Mucosa of stomach (tissue), 1 donor: ENCODE results near the gene SPRTN.

Experiments used
- H3K27me3 ChIP-seq: one replicate; pipeline ENCODE4 v1.7.0; 2013; ENCODE audit warnings: mild to moderate bottlenecking, low read length; ENCODE audit not compliant: control insufficient read depth, insufficient read depth
- H3K36me3 ChIP-seq: one replicate; pipeline ENCODE4 v1.7.0; 2013; ENCODE audit warnings: low read length; ENCODE audit not compliant: control insufficient read depth, insufficient read depth
- H3K4me1 ChIP-seq: one replicate; pipeline ENCODE4 v1.7.0; 2013; ENCODE audit warnings: mild to moderate bottlenecking, low read length; ENCODE audit not compliant: control insufficient read depth, insufficient read depth
- H3K4me3 ChIP-seq: one replicate; pipeline ENCODE4 v1.7.0; 2013; ENCODE audit warnings: low read length
- H3K9ac ChIP-seq: one replicate; pipeline ENCODE4 v1.7.0; 2013; ENCODE audit warnings: mild to moderate bottlenecking, low read length, moderate library complexity
- H3K9me3 ChIP-seq: one replicate; pipeline ENCODE4 v1.7.0; 2013; ENCODE audit warnings: mild to moderate bottlenecking, low read length, moderate library complexity; ENCODE audit not compliant: control insufficient read depth
- donor health status: Pancreatic carcinoma.

The SPRTN gene

DNA sequence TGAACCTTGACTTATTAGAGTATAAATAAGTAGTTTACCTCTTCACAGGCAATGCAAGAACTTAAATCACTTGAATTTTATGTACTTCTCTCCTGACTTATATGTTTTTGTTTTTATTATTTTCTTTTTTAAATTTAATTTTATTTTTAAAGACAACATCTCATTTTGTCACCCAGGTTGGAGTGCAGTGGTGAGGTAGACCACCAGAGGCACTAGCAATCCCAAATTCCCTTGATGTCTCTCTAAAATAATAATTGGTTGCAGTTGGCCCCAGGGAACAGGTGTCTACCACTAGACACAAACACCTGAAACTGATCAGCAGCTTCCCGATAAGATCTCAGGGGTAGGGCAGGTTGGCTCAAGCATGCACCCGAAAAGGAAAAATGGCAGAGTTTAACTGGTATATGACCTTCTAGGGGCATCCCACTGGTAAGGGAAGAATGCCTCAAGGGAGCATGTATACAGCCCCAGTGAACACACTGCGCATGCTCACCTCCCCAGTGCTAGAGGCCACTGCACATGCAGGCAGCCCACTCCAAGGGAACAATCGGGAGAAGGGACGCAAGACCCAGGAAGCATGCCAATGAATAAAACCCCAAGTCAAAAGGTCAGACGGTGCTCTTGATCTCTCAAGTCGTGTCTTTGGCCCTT, 15.1 kb upstream of the SPRTN start:
- no peaks in the 10 kb centered on the region for H3K36me3 ChIP-seq
- H3K4me1 ChIP-seq: no peaks in the 10 kb centered on the region
- no peaks in the 10 kb centered on the region for H3K27me3 ChIP-seq
- no peak overlapping the region for H3K9ac ChIP-seq
- no peak overlapping the region for H3K4me3 ChIP-seq
- H3K9me3 ChIP-seq: no peaks in the 10 kb centered on the region

DNA sequence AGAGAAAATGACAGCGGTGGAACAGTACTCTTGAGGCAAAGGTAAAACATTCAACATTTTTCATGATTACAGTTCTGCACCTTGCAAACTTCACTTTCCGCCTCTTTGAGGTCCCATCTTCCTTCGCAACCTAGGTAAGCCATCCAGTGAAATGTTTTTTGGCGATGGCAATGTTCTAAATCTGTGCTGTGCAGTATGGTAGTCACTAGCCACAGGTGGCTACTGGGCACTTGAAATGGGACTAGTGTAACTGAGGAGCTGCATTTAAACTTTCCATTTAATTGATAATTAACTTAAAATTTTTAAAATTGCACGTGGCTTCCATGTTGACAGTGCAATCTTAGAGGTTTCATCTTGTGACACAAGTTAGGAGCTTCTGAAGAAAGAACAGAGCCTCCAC, 13.4 kb upstream of the SPRTN start:
- no peaks in the 10 kb centered on the region for H3K27me3 ChIP-seq
- no peak overlapping the region for H3K4me3 ChIP-seq
- H3K36me3 ChIP-seq: no peaks in the 10 kb centered on the region
- no peaks in the 10 kb centered on the region for H3K9me3 ChIP-seq
- H3K4me1 ChIP-seq: no peaks in the 10 kb centered on the region
- H3K9ac ChIP-seq: no peak overlapping the region

DNA sequence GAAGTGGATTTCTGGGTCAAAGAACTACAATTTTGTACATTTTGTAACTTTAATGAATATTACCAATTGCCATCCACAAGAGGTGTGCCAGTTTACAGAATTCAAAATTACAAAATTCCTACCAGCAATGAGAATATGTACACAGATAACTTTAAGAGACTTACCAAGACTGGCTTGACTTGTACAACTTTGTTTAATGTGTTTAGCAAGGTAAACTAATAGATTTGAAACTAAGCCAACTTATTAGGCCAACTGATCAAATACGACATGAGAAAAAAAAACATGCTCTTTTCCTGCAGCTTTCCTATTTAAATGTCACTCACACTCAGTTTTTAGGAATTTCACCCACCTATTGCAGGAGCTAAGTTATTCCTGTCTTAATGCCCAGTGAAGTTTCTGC, 11.8 kb upstream of the SPRTN start:
- H3K4me3 ChIP-seq: no peak overlapping the region
- no peaks in the 10 kb centered on the region for H3K36me3 ChIP-seq
- H3K9ac ChIP-seq: no peak overlapping the region
- H3K9me3 ChIP-seq: no peaks in the 10 kb centered on the region
- H3K27me3 ChIP-seq: no peaks in the 10 kb centered on the region
- no peaks in the 10 kb centered on the region for H3K4me1 ChIP-seq

DNA sequence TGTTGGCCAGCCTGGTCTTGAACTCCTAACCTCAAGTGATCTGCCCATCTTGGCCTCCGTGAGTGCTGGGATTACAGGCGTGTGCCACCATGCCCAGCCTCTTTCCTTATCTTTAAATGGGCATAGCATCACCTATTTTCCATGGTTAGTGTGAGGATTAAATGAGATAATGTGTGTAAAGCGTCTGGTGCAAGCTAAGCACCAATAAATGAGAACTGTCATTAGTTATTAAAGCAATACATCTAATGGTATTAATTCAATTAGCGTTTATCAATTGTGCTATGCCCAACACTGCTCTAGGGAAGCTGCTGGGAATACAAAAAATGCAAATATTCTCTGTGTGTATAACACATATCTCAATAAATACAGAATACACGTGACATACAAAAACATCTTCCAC, 10.5 kb upstream of the SPRTN start:
- Histone ChIP-seq H3K36me3 (no peaks in the 10 kb centered on the region), H3K4me1 (no peaks in the 10 kb centered on the region), H3K9me3 (no peaks in the 10 kb centered on the region), H3K27me3 (no peaks in the 10 kb centered on the region), H3K4me3 (no peak overlapping the region), H3K9ac (no peak overlapping the region)

DNA sequence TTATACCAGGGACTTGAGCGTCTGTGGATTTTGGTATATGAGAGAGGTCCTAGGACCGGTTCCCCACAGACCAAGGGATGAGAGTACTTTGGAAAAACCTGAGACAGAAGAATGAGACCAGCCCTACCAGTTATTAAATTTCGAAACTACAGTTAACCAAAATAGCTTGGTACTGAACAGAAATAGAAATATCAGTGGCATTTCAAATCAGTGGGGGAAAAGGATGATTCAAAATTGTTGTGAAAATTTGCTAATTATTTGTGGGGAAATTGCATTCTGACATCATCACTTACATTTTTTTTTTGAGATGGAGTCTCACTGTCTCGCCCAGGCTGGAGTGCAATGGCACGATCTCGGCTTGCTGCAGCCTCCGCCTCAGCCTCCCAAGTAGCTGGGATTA, 8.6 kb upstream of the SPRTN start:
- Histone ChIP-seq H3K27me3 (no peaks in the 10 kb centered on the region), H3K4me3 (no peak overlapping the region), H3K4me1 (peaks cover 2% of the 10 kb centered on the region), H3K36me3 (no peaks in the 10 kb centered on the region), H3K9me3 (no peaks in the 10 kb centered on the region), H3K9ac (no peak overlapping the region)

DNA sequence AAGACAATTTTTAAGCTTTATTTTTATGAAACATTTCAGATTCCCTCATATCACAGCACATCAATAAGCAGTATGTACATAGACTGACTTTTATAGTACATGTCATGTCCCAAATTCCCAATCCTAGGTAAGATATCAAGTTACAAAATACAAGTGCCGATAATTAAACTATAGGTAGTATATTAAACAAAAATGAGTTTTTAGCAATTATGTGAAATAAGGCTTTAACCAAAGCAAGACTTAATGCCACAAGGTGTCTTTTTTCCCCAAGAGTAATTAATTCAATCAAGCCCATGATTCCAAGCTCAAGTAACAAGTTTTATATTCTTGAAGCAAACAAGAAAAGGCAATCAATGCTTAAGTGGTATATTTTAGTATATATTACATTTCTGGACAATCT, 5.3 kb upstream of the SPRTN start:
- Histone ChIP-seq H3K36me3 (no peaks in the 10 kb centered on the region), H3K9me3 (no peaks in the 10 kb centered on the region), H3K27me3 (no peaks in the 10 kb centered on the region), H3K4me1 (peaks cover 16% of the 10 kb centered on the region), H3K4me3 (no peak overlapping the region), H3K9ac (no peak overlapping the region)

DNA sequence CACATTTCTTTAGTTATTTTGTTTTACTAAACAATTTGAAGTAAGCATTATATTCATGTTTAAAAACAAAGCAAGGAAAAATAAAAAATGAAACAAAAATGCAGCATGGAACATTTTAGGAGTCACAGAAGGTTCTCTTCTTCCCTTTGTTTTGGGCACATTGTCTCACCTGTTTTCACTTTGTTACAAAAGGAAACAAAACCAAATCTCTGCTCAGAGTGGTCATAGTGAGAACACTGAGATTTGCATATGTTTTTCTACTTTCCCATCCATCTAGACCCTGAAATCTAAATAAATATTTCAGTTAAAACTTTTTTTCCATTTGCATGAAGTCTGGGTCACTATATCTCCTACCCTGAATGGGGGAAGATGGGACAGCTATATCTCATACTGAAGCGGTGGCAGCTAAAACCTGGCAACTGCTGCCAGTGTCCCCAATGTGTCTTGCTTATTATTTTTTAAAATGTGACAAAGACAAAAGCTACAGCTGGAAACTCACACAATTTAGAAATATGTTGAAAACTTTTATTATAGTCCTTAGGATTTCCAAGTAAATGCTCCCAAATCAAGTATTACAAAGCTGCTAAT, 3.9 kb upstream of the SPRTN start:
- Histone ChIP-seq H3K36me3 (no peaks in the 10 kb centered on the region), H3K4me3 (no peak overlapping the region), H3K9me3 (no peaks in the 10 kb centered on the region), H3K4me1 (peaks cover 18% of the 10 kb centered on the region), H3K27me3 (no peaks in the 10 kb centered on the region), H3K9ac (peak overlapping the region; percentile 1)

DNA sequence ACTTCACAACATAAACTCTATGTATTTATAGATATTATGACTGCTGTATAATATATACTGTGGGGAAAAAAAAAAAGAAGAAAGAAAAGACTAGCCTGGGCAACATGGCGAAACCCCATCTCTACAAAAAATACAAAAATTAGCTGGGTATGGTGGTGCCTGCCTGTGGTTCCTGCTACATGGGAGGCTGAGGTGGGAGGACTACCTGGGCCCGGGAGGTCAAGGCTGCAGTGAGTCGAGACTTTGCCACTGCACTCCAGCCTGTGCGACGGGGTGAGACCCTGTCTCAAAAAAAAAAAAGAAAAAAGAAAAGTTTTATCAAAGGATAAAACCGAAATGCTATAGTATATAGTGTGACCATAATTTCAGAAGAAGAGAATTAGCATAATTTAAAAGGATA, 3.1 kb upstream of the SPRTN start:
- Histone ChIP-seq H3K9me3 (no peaks in the 10 kb centered on the region), H3K9ac (peak overlapping the region; percentile 1), H3K4me3 (no peak overlapping the region), H3K4me1 (peaks cover 22% of the 10 kb centered on the region), H3K36me3 (no peaks in the 10 kb centered on the region), H3K27me3 (no peaks in the 10 kb centered on the region)

DNA sequence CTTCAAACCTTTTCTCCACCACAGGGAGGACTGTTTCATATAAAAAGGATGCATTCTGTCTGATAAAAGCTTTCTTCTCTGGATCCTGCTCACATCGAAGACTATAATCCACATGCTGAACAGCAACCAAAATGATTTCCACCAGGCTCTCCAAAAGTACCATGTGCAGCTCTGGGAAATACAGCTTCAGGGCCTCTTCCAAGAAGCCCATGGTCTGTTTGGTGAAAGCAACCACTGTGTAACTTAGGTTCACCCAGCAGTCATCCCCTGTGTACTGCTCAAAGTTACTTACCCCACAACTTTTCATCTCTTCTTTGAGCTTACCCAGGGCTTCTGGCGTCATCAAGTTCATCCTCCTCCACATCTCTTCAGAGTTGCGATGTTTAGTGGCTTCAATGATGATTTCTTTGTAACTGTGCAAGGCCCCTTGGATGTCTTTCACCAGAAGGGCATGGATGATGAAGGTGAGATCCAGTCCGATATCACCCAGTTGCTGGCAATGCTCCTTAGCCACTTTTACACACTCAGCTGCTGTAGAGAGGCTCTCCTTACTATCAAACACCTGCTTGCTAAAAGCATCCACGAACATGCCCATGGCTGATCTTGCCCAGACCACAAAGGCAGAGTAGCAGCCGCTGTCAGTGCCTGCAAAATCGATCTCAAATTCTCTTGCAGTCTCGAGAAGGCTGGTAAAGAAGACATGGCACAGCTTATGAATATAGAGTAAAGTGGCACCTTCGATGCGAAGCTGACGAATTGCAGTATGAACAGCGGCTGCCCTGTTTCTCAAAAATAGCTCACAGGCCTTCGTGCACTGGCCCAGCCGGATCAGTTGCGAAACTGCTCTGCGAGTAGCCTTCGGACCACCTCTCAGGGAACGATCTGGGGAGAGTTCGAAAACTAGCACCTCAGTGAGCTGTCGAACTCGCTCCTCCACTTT, 2.2 kb upstream of the SPRTN start:
- H3K4me3 ChIP-seq: peak overlapping the region; percentile 97
- no peaks in the 10 kb centered on the region for H3K27me3 ChIP-seq
- peaks cover 22% of the 10 kb centered on the region for H3K4me1 ChIP-seq
- H3K9ac ChIP-seq: peak overlapping the region; percentile 91
- H3K36me3 ChIP-seq: no peaks in the 10 kb centered on the region
- H3K9me3 ChIP-seq: no peaks in the 10 kb centered on the region

DNA sequence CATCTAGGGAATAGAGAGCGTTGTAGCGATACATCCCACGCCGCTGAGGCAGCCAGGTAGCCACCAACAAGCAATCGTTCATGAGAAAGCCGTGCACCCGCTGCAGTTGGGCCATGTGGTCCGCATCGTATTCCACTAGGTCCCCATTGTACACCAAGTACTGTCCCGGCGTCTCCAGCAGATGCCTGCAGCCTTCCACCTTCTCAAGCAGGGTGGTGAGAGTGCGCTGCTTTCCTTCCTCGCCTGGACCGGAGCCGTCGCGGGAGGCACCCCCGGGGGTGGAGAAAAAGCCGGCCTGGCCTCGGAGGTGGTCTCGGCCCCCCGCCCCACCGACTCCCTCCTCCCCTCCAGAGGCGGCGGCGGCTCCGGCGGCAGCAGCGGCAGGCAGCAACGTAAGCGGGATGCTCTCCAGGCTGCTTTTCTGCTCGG, 1.0 kb upstream of the SPRTN start:
- Histone ChIP-seq H3K9ac (peak overlapping the region; percentile 91), H3K4me3 (peak overlapping the region; percentile 97), H3K9me3 (no peaks in the 10 kb centered on the region), H3K4me1 (peaks cover 22% of the 10 kb centered on the region), H3K27me3 (no peaks in the 10 kb centered on the region), H3K36me3 (no peaks in the 10 kb centered on the region)

DNA sequence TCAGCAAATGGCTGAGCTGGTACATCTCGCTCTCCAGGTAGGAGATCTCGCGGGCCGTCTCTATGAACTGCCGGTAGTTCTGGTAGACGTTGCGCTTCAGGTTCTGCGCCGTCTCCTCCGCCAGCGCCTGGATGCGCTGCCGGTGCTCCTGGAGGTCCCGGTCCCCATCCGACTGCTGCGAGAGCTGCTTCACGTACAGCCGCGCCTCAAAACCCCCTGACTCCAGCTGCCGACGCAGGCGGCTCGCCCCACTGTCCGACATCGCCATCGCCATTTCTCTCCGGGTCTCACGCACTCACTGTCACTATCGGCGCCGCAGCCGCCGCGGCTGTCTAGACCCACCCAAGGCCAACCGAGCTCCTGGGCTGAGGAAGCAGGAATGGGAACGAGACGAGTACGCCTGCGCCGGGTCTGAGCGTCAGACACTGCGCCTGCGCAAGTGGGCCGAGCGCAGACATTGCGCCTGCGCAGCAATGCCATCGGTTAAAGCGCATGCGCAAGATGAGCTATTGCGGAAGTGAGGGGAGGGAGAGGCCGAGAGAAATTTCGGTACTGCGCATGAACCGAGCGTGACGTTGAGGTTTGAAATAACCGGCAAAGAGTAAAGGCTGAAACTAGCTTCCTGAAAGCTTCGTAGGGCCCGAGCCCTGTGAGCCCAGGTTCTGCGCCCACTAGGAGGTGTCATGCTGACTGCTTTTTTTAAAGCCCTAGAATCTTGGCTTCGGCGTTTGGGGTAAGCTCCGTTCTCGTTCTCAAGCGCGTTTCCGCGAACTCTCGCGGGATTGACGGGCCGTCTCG, 422 bp upstream of the SPRTN start, which contains the start of gene EXOC8:
Gene EXOC8 (minus strand): TSS at position 381 of the 798 bp plus-strand sequence. CDS start 107 bp downstream, at position 274.
- no peaks in the 10 kb centered on the region for H3K27me3 ChIP-seq
- H3K4me3 ChIP-seq: peak within 1 kb of the TSS; percentile 97
- no peaks in the 10 kb centered on the region for H3K9me3 ChIP-seq
- no peaks in the 10 kb centered on the region for H3K36me3 ChIP-seq
- H3K4me1 ChIP-seq: peaks cover 22% of the 10 kb centered on the region
- H3K9ac ChIP-seq: peak within 1 kb of the TSS; percentile 91
